OCI-M1 (cell line): Measurements from ENCODE around the gene BCL2L11.

Experiments used
- DNase-seq: peaks from one replicate; lab custom pipeline; 2025; lab: John Stamatoyannopoulos, UW

BCL2L11 gene

DNA sequence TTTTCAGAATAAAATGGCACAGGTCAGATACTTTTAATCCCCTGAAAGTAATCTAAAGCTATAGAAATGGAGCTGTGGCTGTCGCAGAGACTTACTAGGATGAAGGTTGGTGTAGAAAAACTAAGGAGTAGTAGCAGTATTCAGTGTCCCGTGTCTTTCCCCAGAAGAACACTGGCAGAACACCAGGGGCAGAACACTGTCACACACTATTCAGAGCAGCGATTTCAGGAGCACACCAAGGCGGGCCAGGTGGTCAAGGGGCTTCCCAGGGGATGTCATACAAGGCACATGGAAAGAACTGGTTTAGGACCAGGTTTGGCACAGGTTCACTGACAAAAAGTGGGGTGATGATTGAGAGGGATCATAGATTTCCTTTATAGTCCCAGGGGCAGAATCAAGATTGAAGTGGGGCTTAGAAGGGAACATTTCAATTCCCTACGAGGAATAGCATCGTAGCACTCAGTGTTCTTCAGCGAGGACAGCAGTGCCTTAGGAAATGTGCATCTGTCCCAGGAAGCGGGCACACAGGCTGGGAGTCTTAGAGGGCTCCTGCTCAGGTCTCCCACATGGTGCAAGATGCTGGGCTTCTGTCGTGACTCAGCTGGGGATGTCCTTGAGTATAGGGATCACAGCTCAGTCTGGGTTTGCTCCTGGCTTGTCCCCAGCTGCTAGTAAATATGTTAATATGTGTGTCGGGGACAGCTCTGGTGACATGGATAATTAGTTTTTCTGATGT, 22.6 kb downstream of the BCL2L11 start:
- DNase-seq: no peak

DNA sequence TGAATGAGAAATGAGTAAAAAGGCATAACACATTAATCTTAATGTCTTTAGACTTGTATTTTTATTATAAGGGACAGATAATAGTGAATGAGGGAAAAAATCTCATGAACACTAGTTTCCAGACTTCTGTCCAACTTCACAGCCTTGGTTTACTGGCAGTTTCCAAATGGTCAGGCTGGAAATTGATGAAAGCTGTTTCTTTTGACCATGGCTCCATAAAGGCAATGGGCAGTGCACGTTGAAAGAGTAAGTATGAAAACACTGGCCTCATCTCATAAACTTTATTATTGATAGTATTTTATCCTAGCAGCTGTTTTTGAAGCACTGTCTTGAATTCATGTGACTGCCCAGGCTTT, 23.1 kb downstream of the BCL2L11 start:
- no peak for DNase-seq

DNA sequence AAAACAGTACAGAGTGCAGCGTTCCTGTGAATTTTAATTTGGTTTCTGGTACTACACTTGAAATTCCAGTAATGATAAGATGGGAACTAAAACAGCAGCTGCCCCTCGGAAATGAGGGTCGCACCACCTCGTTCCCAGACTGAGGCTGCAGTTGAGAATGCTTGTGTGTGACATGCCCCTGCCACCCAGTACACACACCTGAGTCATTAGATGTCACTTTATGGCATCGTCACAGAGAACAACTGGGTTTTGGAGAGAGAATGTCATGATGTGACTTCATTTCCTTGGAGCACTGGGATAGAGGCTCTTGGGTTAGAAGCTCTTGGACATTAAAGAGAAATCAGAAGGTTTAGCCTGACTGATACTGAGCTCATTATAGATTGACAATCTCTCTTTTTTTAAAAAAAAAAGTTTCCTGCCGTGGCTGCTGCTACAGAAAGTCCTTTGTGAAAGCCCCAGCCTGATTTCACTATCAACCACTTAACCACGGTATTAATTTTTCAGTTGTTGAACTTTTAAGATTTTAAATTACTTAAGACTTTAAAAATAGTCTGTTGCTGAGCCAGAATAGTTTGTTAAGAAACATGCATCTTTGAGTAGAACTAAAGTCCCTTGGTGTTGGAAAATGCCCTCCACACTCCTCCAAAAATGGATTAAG, 24.5 kb downstream of the BCL2L11 start:
- no peak for DNase-seq

DNA sequence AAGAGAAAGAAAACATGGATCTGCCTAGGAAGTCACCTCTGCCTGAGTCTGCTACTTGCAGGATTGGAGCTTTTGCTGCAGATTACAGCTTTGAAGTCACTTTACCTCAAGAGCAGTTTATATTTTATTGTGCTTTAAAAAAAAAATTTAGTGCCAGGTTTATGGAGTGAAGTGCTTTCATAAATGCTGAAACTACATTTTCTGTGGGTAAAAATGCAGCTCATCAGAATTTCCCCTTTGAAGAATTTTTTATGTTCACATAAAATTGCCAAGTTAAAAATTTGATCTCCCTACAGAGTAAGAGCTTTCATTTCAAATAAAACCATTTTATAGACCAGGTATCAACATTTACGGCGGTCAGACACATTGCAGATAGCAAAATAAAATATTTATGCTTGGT, 25.2 kb downstream of the BCL2L11 start:
- no peak for DNase-seq

DNA sequence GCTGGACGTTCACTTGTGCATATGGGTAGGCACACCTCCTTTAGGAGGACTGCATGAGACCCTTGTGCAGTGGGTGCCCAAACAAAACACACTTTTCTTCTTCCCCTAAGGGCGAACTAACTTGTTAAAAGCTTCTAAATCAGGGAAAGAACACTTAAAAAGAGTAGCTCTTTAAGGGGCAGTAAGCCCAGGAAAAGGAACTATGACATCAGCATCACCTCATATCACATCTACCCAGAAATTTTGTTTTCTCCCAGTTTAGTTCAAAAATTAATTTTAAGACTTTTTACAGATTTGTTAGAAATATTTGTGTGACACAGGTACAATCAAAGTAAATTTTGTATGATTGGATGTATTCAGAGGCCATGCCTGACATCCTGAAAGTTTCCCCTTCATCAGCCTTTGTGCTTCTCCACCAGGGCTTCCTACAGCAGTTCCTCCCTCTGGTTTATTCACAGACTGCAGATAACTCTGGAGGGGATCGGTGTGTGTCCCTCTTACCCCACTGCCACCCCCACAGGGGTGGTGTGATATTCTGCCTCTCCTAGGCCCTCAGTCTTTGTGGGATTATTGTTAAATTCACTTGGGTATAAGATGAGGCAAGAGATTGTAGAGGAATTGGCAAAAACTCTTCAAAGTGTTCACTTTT, 27.6 kb downstream of the BCL2L11 start:
- DNase-seq: no peak

DNA sequence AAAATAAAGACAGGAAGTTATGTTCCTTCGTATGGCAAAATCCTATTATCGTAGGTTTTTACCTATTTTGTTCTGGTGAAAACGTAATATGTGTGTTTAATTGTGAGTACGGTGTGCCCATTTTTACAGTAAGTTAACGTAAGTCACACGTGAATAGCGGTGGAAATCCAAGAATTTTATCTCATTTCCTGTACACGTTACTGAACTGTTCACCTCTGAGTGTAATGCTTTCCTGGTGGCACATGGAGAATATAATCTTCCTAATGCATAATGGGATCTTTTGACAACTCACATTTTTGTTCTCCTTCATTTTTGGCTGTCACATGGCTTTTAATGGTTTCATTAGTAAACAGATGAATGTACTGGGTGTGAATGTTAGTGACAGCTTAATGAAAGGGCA, 28.2 kb downstream of the BCL2L11 start:
- no peak for DNase-seq

DNA sequence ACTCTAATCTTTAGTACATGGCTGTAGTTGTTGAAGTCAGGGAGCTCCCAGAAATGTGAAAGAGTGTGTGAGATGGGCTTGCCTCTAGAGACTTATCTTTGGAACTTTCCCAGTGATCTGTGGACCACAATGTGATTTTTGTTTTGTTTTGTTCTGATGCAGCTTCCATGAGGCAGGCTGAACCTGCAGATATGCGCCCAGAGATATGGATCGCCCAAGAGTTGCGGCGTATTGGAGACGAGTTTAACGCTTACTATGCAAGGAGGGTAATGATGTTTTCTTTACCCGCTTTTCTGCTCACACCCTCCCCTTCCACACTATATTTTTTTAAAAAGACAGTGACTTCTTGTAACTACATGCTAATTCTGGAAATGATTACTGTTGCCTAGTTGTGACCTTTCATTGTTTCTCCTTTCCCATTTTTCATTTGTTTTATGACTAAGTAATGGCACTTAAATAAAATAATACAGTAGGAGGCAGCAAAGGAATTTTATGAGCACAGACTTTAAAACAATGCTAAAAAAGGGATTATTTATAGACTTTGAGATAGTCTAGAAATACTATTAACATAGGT, 29.3 kb downstream of the BCL2L11 start:
- DNase-seq: no peak

DNA sequence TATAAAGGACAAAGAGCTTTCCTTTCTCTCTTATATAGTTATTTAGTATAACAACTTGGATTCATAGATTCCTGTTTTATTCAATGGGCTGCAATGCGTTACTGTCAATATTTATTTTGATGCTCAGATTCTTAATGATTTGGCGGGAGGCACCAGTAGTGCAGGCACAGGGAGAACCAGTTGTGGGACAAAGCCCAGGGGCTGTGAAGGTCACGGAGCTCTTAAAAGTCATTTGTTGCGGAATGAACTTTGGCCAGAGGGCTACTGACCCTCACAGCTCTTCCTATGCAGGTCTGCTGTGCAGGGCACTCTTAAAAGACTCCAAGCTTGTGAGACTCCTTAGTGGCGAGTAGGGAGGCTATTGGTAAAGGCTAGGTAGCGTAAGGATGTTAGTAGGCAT, 34.0 kb downstream of the BCL2L11 start:
- DNase-seq: no peak

DNA sequence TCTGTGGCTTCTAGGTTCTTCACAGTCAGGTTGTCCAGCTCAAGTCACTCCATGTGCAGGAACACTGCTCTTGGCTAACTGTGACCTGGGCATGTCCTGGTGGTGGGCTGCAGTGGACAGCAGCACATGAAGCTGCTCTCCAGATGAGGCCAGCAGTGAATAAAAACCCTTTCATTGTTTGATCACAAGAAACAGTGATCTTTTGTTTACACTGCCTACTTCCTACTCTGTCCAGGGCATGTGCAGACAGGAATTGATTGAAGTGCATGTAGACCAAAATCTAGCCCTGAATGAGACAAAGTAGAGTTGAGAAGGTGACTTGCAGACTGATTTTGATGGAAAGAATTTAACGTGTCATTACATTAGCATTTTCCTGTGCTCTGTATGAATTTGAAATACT, 34.9 kb downstream of the BCL2L11 start:
- DNase-seq: no peak

DNA sequence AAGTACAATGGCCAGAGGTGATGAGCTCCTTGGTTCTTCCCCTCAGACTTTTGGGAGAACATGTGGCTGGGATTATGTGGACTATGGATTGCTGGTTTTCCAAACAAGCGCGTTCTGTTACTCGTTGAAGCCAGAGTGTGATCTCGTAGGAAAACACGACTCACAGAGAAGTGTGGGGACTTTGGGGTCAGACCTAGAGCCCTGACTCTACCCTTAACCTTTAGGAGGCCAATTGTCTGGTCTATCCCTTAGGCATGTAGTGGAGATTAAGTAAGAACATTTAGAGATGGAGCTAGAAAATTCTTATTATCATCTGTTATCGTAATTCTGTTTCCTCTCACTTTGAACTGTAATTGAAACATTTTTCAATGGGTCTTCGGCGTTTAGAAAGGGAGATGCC, 35.8 kb downstream of the BCL2L11 start:
- no peak for DNase-seq

DNA sequence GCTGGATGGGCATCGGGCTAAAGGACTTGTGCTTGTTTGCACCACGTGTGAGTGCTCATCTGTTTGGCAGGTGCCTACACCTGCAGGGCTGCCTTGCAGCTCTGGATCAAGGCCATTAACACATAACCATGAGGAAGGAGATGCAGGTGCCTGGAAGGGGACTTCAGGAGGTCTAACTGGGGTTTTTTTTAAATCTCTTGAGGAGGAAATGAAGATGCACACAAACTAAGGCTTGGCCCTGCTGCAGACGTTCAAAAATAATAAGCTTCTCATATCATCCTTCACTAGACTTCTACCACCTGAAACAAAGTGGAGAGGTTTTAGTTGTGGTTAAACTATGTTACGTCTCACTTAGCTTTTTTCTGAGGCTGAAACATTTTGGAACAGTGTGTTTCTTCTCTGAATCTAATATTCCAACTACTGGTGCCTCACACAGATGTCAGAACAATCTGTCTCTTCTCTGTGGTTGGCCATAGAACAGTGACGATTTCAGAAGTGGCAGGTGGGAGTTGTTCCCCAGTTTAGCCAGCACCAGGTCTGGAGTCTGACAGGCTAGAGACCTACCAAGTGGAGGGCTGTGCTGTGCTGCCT, 36.5 kb downstream of the BCL2L11 start:
- DNase-seq: no peak

DNA sequence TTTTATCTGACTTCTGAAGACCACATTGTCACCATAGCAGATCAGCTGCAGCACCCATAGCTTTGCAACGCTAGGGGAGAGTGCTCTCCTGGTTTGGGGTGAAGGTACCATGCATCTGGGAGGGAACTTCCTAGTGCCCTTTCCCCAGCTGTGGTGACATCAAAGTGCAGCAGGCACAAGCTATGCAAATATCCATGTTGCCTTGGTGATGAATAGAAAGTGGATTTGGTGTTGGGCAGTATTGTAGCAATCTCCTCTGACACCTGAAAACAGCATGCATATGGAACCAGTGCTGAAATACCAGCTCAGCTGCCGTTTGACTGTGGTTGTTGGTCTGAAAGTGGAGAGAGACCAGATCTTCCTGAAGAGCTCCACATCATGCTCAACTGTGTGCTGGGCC, 37.1 kb downstream of the BCL2L11 start:
- DNase-seq: no peak

DNA sequence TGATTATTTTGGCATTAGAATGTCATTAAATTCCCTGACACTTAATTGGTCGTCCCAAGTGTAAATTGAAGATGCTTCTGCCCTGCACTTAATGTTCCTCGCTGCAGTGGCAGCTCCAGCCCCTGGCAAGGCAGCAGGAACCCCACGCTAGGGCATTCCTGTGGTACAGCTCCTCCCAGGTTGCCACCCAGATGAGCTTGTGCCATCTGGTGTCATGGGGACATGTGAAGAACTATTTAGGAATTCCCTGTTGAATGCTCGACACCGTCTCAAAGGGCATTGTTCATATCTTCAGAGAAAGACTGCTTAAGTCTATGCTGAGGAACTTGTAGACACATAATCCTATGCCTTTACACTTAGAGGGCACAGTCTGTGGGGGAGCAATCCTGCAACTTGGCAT, 38.9 kb downstream of the BCL2L11 start:
- DNase-seq: no peak

DNA sequence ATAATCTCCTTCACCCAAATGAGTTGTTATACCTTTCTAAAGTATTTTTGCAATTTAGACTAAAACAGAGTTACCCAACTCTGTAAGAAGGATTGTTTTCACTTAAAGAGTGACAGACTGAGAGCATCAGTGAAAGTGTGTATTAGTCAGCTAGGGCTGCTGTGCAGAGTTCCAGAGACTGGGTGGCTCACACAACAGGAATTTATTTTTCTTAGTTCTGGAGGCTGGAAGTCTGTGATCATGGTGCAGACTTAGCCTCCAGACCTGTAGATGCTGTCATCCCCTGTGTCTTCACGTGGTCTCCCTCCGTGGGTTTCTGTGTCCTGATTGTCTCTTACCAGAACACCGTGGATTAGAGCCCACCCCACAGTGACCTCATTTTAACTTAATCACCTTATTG, 40.0 kb downstream of the BCL2L11 start:
- DNase-seq: no peak

DNA sequence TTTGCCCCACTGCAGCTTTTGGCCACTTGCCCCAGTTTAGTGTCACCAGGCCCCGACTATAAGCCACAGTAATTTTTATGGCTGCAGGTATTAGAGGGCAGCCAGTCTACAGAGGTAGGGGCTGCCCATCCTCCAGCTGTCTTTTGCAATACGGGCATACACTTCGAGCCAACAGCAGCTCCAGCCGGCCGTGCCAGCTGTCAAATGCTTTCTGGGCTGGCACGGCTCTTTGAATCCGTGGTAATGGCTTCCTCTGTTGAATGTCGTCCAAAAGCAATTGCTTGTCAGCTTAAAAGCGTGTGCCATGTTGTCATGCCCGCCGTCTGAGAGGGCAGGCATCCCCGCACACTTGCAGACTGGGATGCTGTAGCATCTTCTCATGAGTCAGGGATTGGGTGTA, 41.3 kb downstream of the BCL2L11 start:
- no peak for DNase-seq

DNA sequence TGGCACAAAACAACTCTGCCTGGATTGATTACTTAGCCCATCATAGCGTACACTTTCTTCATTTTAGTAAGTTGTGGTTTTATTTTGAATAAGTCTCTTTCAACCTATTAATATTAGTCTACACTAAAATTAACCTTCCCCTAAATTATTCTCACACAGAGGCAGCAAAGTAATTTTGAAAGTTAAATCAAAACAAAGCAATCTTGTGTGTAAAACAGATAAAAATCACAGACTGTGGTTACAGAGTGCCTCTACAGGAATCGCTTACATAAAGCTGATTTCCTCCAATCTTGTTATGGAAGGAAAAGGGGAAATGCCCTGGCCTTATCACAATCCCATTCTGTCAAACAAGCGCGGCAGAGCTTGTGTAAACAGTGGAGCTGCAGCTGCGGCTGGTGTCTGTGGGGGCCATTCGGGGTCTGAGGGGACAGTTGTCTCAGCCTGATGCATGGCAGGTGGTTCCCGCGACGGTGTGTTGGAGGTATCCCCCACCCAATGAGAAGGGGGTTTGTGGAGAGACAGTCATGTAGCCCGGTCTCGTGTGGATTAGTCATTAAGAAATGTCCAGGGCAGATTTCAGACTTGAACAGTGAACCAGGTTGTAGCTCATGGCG, 42.1 kb downstream of the BCL2L11 start:
- DNase-seq: peak; percentile 81

DNA sequence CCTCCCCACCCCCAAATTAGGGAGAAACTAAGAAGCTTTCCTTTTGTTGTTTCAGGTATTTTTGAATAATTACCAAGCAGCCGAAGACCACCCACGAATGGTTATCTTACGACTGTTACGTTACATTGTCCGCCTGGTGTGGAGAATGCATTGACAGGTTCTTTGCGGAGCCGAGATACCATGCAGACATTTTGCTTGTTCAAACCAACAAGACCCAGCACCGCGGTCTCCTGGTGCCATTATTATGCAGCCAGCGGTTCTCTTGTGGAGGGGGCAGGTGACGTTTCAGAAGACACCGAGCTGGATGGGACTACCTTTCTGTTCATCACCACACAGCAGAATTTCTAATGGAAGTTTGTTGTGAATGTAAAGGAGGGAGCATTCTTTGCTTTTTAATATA, 43.4 kb downstream of the BCL2L11 start:
- no peak for DNase-seq

DNA sequence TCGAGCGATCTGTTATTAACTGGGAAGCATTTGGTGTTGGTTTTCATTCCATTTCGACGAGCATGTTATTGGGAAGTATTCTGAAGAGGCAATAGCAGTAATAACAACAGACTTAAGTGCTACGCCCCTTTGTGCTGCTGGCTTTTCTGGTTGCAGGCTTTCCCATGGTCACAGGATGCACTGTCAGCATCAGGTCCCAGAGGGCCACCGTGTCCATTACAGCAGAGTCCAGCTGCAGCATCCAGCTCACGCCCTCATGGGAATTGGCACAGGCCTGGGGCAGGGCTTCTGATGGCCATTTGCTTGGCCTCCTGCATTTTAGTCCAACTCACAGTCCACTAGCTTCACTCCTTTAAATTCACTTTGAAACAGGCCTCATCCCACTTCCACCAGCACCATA, 44.4 kb downstream of the BCL2L11 start:
- DNase-seq: no peak

DNA sequence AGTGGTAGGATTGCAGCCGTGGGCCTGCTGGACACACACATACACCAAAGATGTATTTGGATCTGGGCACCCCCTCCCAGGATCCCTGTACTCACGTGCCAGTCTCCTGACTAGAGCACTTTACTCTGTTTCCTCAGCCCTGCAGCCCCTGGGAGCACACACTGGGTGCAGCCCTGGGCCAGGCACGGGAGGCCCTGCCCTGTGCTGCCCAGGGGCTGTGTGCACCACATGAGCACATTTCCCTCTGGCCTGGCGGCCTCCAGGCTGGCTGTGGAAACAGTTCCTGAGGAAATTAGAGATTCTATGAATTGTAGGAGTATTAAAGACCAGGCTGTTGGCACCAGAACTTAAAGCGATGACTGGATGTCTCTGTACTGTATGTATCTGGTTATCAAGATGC, 45.4 kb downstream of the BCL2L11 start:
- DNase-seq: no peak

DNA sequence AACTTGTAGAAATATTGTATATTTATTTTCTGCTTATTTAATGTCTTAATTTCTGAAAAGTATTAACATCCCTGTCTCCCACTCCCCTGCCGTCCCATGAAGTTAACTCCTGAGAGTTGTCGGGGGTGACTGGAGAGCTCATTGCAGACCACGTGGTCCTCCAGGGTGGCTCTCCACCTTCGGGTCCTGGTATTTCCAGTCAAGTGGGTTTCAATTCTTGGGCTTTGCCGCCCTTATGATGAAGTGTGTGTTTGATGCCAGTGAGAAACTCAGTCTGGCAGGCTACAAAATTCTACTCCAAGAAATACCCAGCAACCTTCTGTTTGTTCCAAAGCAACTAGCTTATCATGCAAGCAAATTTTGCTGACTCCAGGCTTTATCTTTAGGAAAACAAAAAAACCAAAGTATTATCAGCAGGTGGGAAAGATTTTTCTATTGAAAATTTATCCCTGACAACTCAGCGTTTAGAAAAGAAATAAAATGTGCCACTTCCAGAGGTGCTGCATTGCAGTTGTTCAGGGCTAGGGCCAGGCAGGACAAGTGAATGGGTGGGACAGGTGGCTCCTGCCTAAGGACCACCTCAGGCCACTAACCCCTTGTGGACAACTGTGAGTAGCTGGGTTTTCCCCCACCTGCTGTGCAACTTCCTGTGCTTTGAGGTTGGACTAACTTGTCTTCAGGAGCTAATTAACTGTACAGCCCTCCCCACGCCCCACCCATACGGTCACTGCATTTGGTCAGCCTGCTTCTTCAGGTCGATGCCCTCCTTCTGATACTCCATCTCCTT, 46.6 kb downstream of the BCL2L11 start:
- DNase-seq: no peak

DNA sequence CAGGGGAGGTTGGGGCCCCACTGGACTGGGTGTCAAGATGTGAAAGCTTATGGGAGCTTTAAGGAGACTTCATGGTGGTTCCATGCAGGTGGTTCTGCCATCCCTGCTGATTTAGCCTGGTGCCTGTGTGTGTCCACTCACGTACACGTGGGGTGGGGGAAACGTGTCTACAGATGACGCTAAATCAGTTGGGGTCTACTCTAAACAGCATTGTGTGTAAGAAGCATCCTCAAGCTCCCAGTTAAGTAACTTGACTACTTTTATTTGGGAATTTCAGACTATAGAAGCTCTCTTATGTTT, 47.1 kb downstream of the BCL2L11 start:
- DNase-seq: peak; percentile 26
